SK-N-SH treated with all-trans-retinoic acid at 6 μM for 48 hours (cell line): ENCODE results near the gene SEMA4C.

ENCODE experiments used
- ATAC-seq: fragments of 200-7000 bp; cut with Tn5 transposase; 3 replicates; pipeline ENCODE4 v1.9.1; 2020; ENCODE audit warnings: mild to moderate bottlenecking, moderate library complexity
- ARNTL ChIP-seq: fragments of 450-650 bp; formaldehyde crosslinking; IDR thresholded peaks from 2 replicates; pipeline ENCODE4 v1.5.0; 2020; ENCODE audit warnings: low read depth, mild to moderate bottlenecking, moderate library complexity, borderline replicate concordance
- BACH2 ChIP-seq: fragments of 250-450 bp; sonication (Bioruptor Pico); IDR thresholded peaks from 2 replicates; pipeline ENCODE4 v1.9.0; 2021; ENCODE audit warnings: mild to moderate bottlenecking, borderline replicate concordance
- CSDC2 ChIP-seq: fragments of 250-450 bp; sonication (Bioruptor Pico); IDR thresholded peaks from 2 replicates; pipeline ENCODE4 v1.5.0; 2020; ENCODE audit warnings: mild to moderate bottlenecking, moderate library complexity
- ESRRG ChIP-seq: fragments of 250-450 bp; sonication (Bioruptor Pico); IDR thresholded peaks from 2 replicates; pipeline ENCODE4 v1.6.1; 2021; ENCODE audit warnings: mild to moderate bottlenecking
- ISL1 ChIP-seq: fragments of 250-450 bp; sonication (Bioruptor Pico); IDR thresholded peaks from 2 replicates; pipeline ENCODE4 v2.1.2; 2022; ENCODE audit warnings: mild to moderate bottlenecking, moderate library complexity
- OSR1 ChIP-seq: fragments of 250-450 bp; sonication (Bioruptor Pico); IDR thresholded peaks from 2 replicates; pipeline ENCODE4 v1.8.0; 2022; ENCODE audit warnings: moderate library complexity, mild to moderate bottlenecking, inconsistent platforms
- PPARA ChIP-seq: fragments of 250-450 bp; sonication (Bioruptor Pico); IDR thresholded peaks from 2 replicates; pipeline ENCODE4 v1.5.0; 2020; ENCODE audit warnings: mild to moderate bottlenecking, borderline replicate concordance
- RARB ChIP-seq: fragments of 250-450 bp; sonication (Bioruptor Pico); IDR thresholded peaks from 2 replicates; pipeline ENCODE4 v1.8.0; 2021; ENCODE audit warnings: mild to moderate bottlenecking, moderate library complexity
- SNAI2 ChIP-seq: fragments of 250-450 bp; sonication (Bioruptor Pico); IDR thresholded peaks from 2 replicates; pipeline ENCODE4 v1.5.0; 2020; ENCODE audit warnings: mild to moderate bottlenecking, moderate library complexity
- TCF4 ChIP-seq: fragments of 250-450 bp; sonication (Bioruptor Pico); IDR thresholded peaks from 2 replicates; pipeline ENCODE4 v1.8.0; 2021; ENCODE audit warnings: mild to moderate bottlenecking, moderate library complexity, borderline replicate concordance
- TOX ChIP-seq: fragments of 250-450 bp; sonication (Bioruptor Pico); IDR thresholded peaks from 2 replicates; pipeline ENCODE4 v1.8.0; 2021; ENCODE audit warnings: mild to moderate bottlenecking, moderate library complexity, borderline replicate concordance
- ZC3H10 ChIP-seq: fragments of 250-450 bp; sonication (Bioruptor Pico); IDR thresholded peaks from 2 replicates; pipeline ENCODE4 v1.5.1; 2021; ENCODE audit warnings: mild to moderate bottlenecking, moderate library complexity
- ZFP30 ChIP-seq: fragments of 450-650 bp; formaldehyde crosslinking; IDR thresholded peaks from 2 replicates; pipeline ENCODE4 v1.5.0; 2022; ENCODE audit warnings: mild to moderate bottlenecking, moderate library complexity
- ZNF565 ChIP-seq: fragments of 450-650 bp; formaldehyde crosslinking; conservative IDR thresholded peaks from 2 replicates; pipeline ENCODE4 v1.5.0; 2020; ENCODE audit warnings: low read depth, mild to moderate bottlenecking, moderate library complexity
- ZNF70 ChIP-seq: fragments of 450-650 bp; formaldehyde crosslinking; IDR thresholded peaks from 2 replicates; pipeline ENCODE4 v1.5.0; 2020; ENCODE audit warnings: mild to moderate bottlenecking, moderate library complexity
- ZNF8 ChIP-seq: fragments of 450-650 bp; formaldehyde crosslinking; IDR thresholded peaks from 2 replicates; pipeline ENCODE4 v1.5.0; 2020; ENCODE audit warnings: mild to moderate bottlenecking, moderate library complexity
- TF ChIP-seq, protein P1 (sequence below): fragments of 250-450 bp; sonication (Bioruptor Pico); IDR thresholded peaks from 2 replicates; pipeline ENCODE4 v1.8.0; 2020; ENCODE audit warnings: mild to moderate bottlenecking, moderate library complexity, borderline replicate concordance
- TF ChIP-seq, protein P2 (sequence below): fragments of 250-450 bp; sonication (Bioruptor Pico); IDR thresholded peaks from 2 replicates; pipeline ENCODE4 v1.5.1; 2020; ENCODE audit warnings: low read depth, mild to moderate bottlenecking, moderate library complexity
- TF ChIP-seq, protein P3 (sequence below): fragments of 250-450 bp; sonication (Bioruptor Pico); IDR thresholded peaks from 2 replicates; pipeline ENCODE4 v1.8.0; 2021; ENCODE audit warnings: low read depth, mild to moderate bottlenecking, moderate library complexity, borderline replicate concordance
- TF ChIP-seq, protein P4 (sequence below): fragments of 250-450 bp; sonication (Bioruptor Pico); IDR thresholded peaks from 2 replicates; pipeline ENCODE4 v1.5.1; 2021; ENCODE audit warnings: mild to moderate bottlenecking, moderate library complexity

SEMA4C gene

DNA sequence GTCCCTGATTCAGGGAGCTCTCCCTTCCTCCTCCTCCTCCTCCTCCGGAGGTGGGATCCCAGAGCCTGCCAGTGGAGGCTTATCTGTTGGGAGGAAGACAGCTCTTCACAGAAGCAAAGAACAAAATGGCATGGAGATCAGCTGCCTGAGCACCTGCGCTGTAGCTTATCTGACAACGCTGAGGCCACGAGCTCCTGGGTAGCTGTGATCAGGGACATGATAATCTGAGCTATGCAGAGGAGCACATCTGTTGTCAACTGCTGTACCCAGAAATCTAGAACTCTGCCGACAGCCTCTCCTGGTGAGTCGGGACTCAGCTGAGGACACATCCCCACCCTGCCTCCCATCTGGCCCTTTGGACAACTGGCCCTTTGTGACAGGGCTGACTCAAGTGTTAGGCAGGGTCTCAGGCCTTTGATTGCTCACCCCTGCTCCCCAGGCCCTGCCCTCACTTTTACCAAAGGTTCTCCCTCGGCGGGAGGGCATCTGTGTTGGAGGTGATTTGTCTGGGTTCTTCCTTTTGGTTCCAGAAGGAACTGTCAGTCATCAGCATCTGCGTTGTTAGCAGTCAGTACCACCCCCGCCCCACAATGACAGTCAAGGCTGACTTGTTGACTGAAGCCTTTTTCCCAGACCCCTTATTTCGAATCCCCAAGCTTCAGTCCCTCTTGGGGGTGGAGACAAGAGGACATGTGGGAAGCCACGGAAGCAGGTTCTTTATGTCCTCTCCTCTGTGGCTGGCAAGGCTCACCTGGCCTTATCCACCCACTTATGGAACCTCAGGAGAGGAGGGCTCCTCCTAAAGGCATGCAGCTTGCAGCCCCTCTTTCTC is 59.7 kb downstream of the SEMA4C start:
- TF ChIP-seq TOX = no peak
- TF ChIP-seq ARNTL (CRISPR knock-in tag) = no peak
- no peak for TF ChIP-seq RARB
- TF ChIP-seq, protein P1, sequence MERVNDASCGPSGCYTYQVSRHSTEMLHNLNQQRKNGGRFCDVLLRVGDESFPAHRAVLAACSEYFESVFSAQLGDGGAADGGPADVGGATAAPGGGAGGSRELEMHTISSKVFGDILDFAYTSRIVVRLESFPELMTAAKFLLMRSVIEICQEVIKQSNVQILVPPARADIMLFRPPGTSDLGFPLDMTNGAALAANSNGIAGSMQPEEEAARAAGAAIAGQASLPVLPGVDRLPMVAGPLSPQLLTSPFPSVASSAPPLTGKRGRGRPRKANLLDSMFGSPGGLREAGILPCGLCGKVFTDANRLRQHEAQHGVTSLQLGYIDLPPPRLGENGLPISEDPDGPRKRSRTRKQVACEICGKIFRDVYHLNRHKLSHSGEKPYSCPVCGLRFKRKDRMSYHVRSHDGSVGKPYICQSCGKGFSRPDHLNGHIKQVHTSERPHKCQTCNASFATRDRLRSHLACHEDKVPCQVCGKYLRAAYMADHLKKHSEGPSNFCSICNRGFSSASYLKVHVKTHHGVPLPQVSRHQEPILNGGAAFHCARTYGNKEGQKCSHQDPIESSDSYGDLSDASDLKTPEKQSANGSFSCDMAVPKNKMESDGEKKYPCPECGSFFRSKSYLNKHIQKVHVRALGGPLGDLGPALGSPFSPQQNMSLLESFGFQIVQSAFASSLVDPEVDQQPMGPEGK (CRISPR knock-in tag) = no peak
- no peak for TF ChIP-seq TCF4 (CRISPR knock-in tag)
- TF ChIP-seq ESRRG (CRISPR knock-in tag) = no peak
- TF ChIP-seq BACH2 (CRISPR knock-in tag) = no peak
- TF ChIP-seq ZNF70 (CRISPR knock-in tag) = no peak
- no peak for TF ChIP-seq ISL1 (CRISPR knock-in tag)
- no peak for TF ChIP-seq OSR1 (CRISPR knock-in tag)
- no peak for TF ChIP-seq ZNF8 (CRISPR knock-in tag)
- no peak for TF ChIP-seq CSDC2 (CRISPR knock-in tag)
- no peak for TF ChIP-seq ZNF565
- TF ChIP-seq, protein P2, sequence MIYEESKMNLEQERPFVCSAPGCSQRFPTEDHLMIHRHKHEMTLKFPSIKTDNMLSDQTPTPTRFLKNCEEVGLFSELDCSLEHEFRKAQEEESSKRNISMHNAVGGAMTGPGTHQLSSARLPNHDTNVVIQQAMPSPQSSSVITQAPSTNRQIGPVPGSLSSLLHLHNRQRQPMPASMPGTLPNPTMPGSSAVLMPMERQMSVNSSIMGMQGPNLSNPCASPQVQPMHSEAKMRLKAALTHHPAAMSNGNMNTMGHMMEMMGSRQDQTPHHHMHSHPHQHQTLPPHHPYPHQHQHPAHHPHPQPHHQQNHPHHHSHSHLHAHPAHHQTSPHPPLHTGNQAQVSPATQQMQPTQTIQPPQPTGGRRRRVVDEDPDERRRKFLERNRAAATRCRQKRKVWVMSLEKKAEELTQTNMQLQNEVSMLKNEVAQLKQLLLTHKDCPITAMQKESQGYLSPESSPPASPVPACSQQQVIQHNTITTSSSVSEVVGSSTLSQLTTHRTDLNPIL (CRISPR knock-in tag) = no peak
- no peak for TF ChIP-seq SNAI2 (CRISPR knock-in tag)
- TF ChIP-seq ZC3H10 (CRISPR knock-in tag) = no peak
- TF ChIP-seq ZFP30 (CRISPR knock-in tag) = no peak
- TF ChIP-seq, protein P3, sequence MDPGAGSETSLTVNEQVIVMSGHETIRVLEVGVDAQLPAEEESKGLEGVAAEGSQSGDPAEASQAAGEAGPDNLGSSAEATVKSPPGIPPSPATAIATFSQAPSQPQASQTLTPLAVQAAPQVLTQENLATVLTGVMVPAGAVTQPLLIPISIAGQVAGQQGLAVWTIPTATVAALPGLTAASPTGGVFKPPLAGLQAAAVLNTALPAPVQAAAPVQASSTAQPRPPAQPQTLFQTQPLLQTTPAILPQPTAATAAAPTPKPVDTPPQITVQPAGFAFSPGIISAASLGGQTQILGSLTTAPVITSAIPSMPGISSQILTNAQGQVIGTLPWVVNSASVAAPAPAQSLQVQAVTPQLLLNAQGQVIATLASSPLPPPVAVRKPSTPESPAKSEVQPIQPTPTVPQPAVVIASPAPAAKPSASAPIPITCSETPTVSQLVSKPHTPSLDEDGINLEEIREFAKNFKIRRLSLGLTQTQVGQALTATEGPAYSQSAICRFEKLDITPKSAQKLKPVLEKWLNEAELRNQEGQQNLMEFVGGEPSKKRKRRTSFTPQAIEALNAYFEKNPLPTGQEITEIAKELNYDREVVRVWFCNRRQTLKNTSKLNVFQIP (CRISPR knock-in tag) = no peak
- TF ChIP-seq, protein P4, sequence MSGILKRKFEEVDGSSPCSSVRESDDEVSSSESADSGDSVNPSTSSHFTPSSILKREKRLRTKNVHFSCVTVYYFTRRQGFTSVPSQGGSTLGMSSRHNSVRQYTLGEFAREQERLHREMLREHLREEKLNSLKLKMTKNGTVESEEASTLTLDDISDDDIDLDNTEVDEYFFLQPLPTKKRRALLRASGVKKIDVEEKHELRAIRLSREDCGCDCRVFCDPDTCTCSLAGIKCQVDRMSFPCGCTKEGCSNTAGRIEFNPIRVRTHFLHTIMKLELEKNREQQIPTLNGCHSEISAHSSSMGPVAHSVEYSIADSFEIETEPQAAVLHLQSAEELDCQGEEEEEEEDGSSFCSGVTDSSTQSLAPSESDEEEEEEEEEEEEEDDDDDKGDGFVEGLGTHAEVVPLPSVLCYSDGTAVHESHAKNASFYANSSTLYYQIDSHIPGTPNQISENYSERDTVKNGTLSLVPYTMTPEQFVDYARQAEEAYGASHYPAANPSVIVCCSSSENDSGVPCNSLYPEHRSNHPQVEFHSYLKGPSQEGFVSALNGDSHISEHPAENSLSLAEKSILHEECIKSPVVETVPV = no peak
- no peak for TF ChIP-seq PPARA (CRISPR knock-in tag)
- TF ChIP-seq, all 23 proteins: peak for 0
- ATAC-seq = no peak
